Astrocyte (in vitro differentiated cells and primary cell): ENCODE data around the gene C3orf85. TPM values are rescaled to one million over a fixed set of nuclear protein-coding genes. Genes with fewer than 3 reads are reported as not detected.

Experiments
- DNase-seq: peaks from one replicate; pipeline ENCODE4 v3.0.0-alpha.2; 2010; ENCODE audit warnings: low read depth
- FAIRE-seq: peaks from 2 replicates; lab custom pipeline; 2011; peaks lifted over from hg19 to GRCh38; lab: Jason Lieb, UNC
- H2AFZ ChIP-seq: 2 replicates; pipeline ENCODE4 v1.6.0; 2012; ENCODE audit warnings: low read depth, low read length, inconsistent platforms
- H3K27ac ChIP-seq: 2 replicates; pipeline ENCODE4 v1.5.1; 2011; ENCODE audit warnings: low read depth, low read length, inconsistent platforms
- H3K27me3 ChIP-seq: 2 replicates; pipeline ENCODE4 v1.6.0; 2011; ENCODE audit warnings: low read length, inconsistent platforms; ENCODE audit not compliant: insufficient read depth
- H3K36me3 ChIP-seq: 2 replicates; pipeline ENCODE4 v1.5.1; 2011; ENCODE audit warnings: low read length, inconsistent platforms; ENCODE audit not compliant: insufficient read depth
- H3K4me1 ChIP-seq: 2 replicates; pipeline ENCODE4 v1.5.1; 2011; ENCODE audit warnings: low read length, inconsistent platforms; ENCODE audit not compliant: insufficient read depth
- H3K4me2 ChIP-seq: 2 replicates; pipeline ENCODE4 v1.6.0; 2012; ENCODE audit warnings: low read length, inconsistent platforms
- H3K4me3 ChIP-seq: 2 replicates; pipeline ENCODE4 v1.5.1; 2011; ENCODE audit warnings: low read depth, mild to moderate bottlenecking, low read length, inconsistent platforms; ENCODE audit not compliant: insufficient read depth
- H3K79me2 ChIP-seq: 2 replicates; pipeline ENCODE4 v1.6.0; 2012; ENCODE audit warnings: mild to moderate bottlenecking, low read length, inconsistent platforms; ENCODE audit not compliant: insufficient read depth
- H3K9ac ChIP-seq: 2 replicates; pipeline ENCODE4 v1.6.0; 2012; ENCODE audit warnings: mild to moderate bottlenecking, low read length, inconsistent platforms
- H3K9me3 ChIP-seq: 2 replicates; pipeline ENCODE4 v1.5.1; 2012; ENCODE audit warnings: low read depth, mild to moderate bottlenecking, low read length, inconsistent platforms; ENCODE audit not compliant: insufficient read depth
- H4K20me1 ChIP-seq: 2 replicates; pipeline ENCODE4 v1.6.0; 2012; ENCODE audit warnings: low read length, inconsistent platforms; ENCODE audit not compliant: insufficient read depth
- H3K27ac Mint-ChIP-seq: one replicate; pipeline ENCODE4 v1.8.0; 2021; ENCODE audit warnings: mild to moderate bottlenecking, mixed read lengths; ENCODE audit not compliant: unreplicated experiment
- H3K27me3 Mint-ChIP-seq: one replicate; pipeline ENCODE4 v1.8.0; 2021; ENCODE audit warnings: low read depth, mixed read lengths; ENCODE audit not compliant: unreplicated experiment
- H3K36me3 Mint-ChIP-seq: one replicate; pipeline ENCODE4 v1.8.0; 2021; ENCODE audit warnings: low read depth, mixed read lengths; ENCODE audit not compliant: unreplicated experiment
- H3K4me1 Mint-ChIP-seq: one replicate; pipeline ENCODE4 v1.8.0; 2021; ENCODE audit warnings: low read depth, mixed read lengths; ENCODE audit not compliant: unreplicated experiment
- H3K4me3 Mint-ChIP-seq: one replicate; pipeline ENCODE4 v1.8.0; 2021; ENCODE audit warnings: mild to moderate bottlenecking, moderate library complexity, mixed read lengths; ENCODE audit not compliant: unreplicated experiment
- H3K9me3 Mint-ChIP-seq: one replicate; pipeline ENCODE4 v1.8.0; 2021; ENCODE audit warnings: mild to moderate bottlenecking, mixed read lengths; ENCODE audit not compliant: unreplicated experiment
- CTCF ChIP-seq: IDR thresholded peaks from 2 replicates; pipeline ENCODE4 v1.5.1; 2011; ENCODE audit warnings: low read depth, mild to moderate bottlenecking, inconsistent platforms, low read length, moderate library complexity; ENCODE audit not compliant: insufficient read depth
- EZH2 ChIP-seq: IDR thresholded peaks from 2 replicates; pipeline ENCODE4 v1.6.1; 2012; ENCODE audit warnings: mild to moderate bottlenecking, low read length, inconsistent platforms; ENCODE audit not compliant: insufficient read depth
- total RNA-seq: library from RNA; stranded (reverse); gene quantifications from 2 replicates; pipeline ENCODE4 v1.2.1, GENCODE V29; 2021

C3orf85 gene
- total RNA-seq, 1 donor from 2014 or later, result not detected

- H3K4me3 ChIP-seq, result no peak overlapping the region
- no peaks in the 10 kb centered on the region for H3K4me1 Mint-ChIP-seq
- H3K36me3 Mint-ChIP-seq, result no peaks in the 10 kb centered on the region
- H2AFZ ChIP-seq, result no peak overlapping the region
- no peaks in the 10 kb centered on the region for H3K79me2 ChIP-seq
- no peak overlapping the region for H3K27ac ChIP-seq
- no peaks in the 10 kb centered on the region for H3K9me3 ChIP-seq
- peaks cover 4% of the 10 kb centered on the region for H3K9me3 Mint-ChIP-seq
- no peak overlapping the region for H3K4me3 Mint-ChIP-seq
- H4K20me1 ChIP-seq, result no peaks in the 10 kb centered on the region
- peaks cover 3% of the 10 kb centered on the region for H3K27me3 Mint-ChIP-seq
- H3K9ac ChIP-seq, result no peak overlapping the region
- H3K36me3 ChIP-seq, result no peaks in the 10 kb centered on the region
- FAIRE-seq, result no peak
- no peak for DNase-seq
- H3K4me2 ChIP-seq, result no peak overlapping the region
- H3K4me1 ChIP-seq, result no peaks in the 10 kb centered on the region
- no peak for TF ChIP-seq EZH2
- TF ChIP-seq CTCF, result no peak
- H3K27ac Mint-ChIP-seq, result no peak overlapping the region
- no peaks in the 10 kb centered on the region for H3K27me3 ChIP-seq
Observed at GRCh38 chr3:109118584-109118983, 17.9 kb upstream of the C3orf85 start.

GRCh38 chr3:109122690-109123089, 13.8 kb upstream of the C3orf85 start:
- Histone ChIP-seq H3K79me2 (no peaks in the 10 kb centered on the region), H3K27ac (no peak overlapping the region), H3K9ac (no peak overlapping the region), H3K27me3 (no peaks in the 10 kb centered on the region), H4K20me1 (no peaks in the 10 kb centered on the region), H3K9me3 (no peaks in the 10 kb centered on the region), H3K4me3 (no peak overlapping the region), H3K36me3 (no peaks in the 10 kb centered on the region), H3K4me2 (no peak overlapping the region), H3K4me1 (no peaks in the 10 kb centered on the region), H2AFZ (no peak overlapping the region)
- H3K9me3 Mint-ChIP-seq, result peaks cover 4% of the 10 kb centered on the region
- no peak overlapping the region for H3K4me3 Mint-ChIP-seq
- no peak for FAIRE-seq
- DNase-seq, result no peak
- H3K36me3 Mint-ChIP-seq, result no peaks in the 10 kb centered on the region
- no peaks in the 10 kb centered on the region for H3K4me1 Mint-ChIP-seq
- no peak overlapping the region for H3K27ac Mint-ChIP-seq
- TF ChIP-seq CTCF, result no peak
- TF ChIP-seq EZH2, result no peak
- peaks cover 2% of the 10 kb centered on the region for H3K27me3 Mint-ChIP-seq

GRCh38 chr3:109125902-109126301, 10.6 kb upstream of the C3orf85 start:
- Histone ChIP-seq H3K9ac (no peak overlapping the region), H3K9me3 (no peaks in the 10 kb centered on the region), H3K27me3 (no peaks in the 10 kb centered on the region), H3K27ac (no peak overlapping the region), H3K79me2 (no peaks in the 10 kb centered on the region), H4K20me1 (no peaks in the 10 kb centered on the region), H3K4me1 (no peaks in the 10 kb centered on the region), H3K4me2 (no peak overlapping the region), H3K4me3 (no peak overlapping the region), H2AFZ (no peak overlapping the region), H3K36me3 (no peaks in the 10 kb centered on the region)
- H3K36me3 Mint-ChIP-seq, result no peaks in the 10 kb centered on the region
- H3K4me3 Mint-ChIP-seq, result no peak overlapping the region
- DNase-seq (no peak), FAIRE-seq (no peak)
- H3K9me3 Mint-ChIP-seq, result peaks cover 4% of the 10 kb centered on the region
- no peak overlapping the region for H3K27ac Mint-ChIP-seq
- peaks cover 3% of the 10 kb centered on the region for H3K27me3 Mint-ChIP-seq
- H3K4me1 Mint-ChIP-seq, result no peaks in the 10 kb centered on the region
- TF ChIP-seq CTCF (no peak), EZH2 (no peak)
